SK-N-SH (cell line): ENCODE results near the gene CASZ1.

ENCODE experiments used
- CTCF ChIP-seq: fragments of 200-600 bp; sonication (generic); IDR thresholded peaks from 2 replicates; pipeline ENCODE4 v1.6.1; 2017; ENCODE audit warnings: antibody characterized with exemption, mild to moderate bottlenecking, moderate library complexity
- EZH2phosphoT487 ChIP-seq: fragments of 200-600 bp; sonication (generic); IDR thresholded peaks from 2 replicates; pipeline ENCODE4 v1.6.1; 2017; ENCODE audit warnings: low read depth, mixed run types, mild to moderate bottlenecking, antibody characterized with exemption, moderate library complexity, borderline replicate concordance
- FOSL2 ChIP-seq: IDR thresholded peaks from 2 replicates; pipeline ENCODE4 v1.4.0; 2012; ENCODE audit warnings: low read depth, mild to moderate bottlenecking, moderate library complexity, borderline replicate concordance
- GABPA ChIP-seq: IDR thresholded peaks from 2 replicates; pipeline ENCODE4 v1.4.0; 2012; ENCODE audit warnings: low read depth, mild to moderate bottlenecking
- IRF3 ChIP-seq: fragments of 150-350 bp; IDR thresholded peaks from 2 replicates; pipeline ENCODE4 v1.6.1; 2016; ENCODE audit warnings: mild to moderate bottlenecking, low read depth, low read length
- MXI1 ChIP-seq: IDR thresholded peaks from 2 replicates; pipeline ENCODE4 v1.6.1; 2012; ENCODE audit warnings: mild to moderate bottlenecking, low read depth, low read length, improper control_type of control experiment
- POLR2AphosphoS5 ChIP-seq: IDR thresholded peaks from 2 replicates; pipeline ENCODE4 v1.6.1; 2012; ENCODE audit warnings: low read depth, low read length
- RAD21 ChIP-seq: IDR thresholded peaks from 2 replicates; pipeline ENCODE4 v1.6.1; 2012; ENCODE audit warnings: mild to moderate bottlenecking, low read length
- RFX5 ChIP-seq: IDR thresholded peaks from 2 replicates; pipeline ENCODE4 v1.6.1; 2012; ENCODE audit warnings: mild to moderate bottlenecking, improper control_type of control experiment, low read length
- TAF1 ChIP-seq: IDR thresholded peaks from 2 replicates; pipeline ENCODE4 v1.6.1; 2012; ENCODE audit warnings: low read depth, mild to moderate bottlenecking, low read length, moderate library complexity, borderline replicate concordance
- YY1 ChIP-seq: IDR thresholded peaks from 2 replicates; pipeline ENCODE4 v1.4.0; 2012; ENCODE audit warnings: low read depth, mild to moderate bottlenecking

- TF ChIP-seq YY1: no peak
- no peak for TF ChIP-seq FOSL2
- no peak for TF ChIP-seq GABPA
- no peak for TF ChIP-seq CTCF
- TF ChIP-seq TAF1: no peak
- TF ChIP-seq MXI1: no peak
- no peak for TF ChIP-seq RFX5
- TF ChIP-seq IRF3: no peak
- TF ChIP-seq RAD21: no peak
- no peak for TF ChIP-seq POLR2AphosphoS5
- no peak for TF ChIP-seq EZH2phosphoT487
Measured at GRCh38 chr1:10733474-10734366, 62.7 kb downstream of the CASZ1 start.
